NCI-H1417 treated with DMSO at 0.1 percent for 48 hours (cell line): ENCODE data around the gene ZSCAN16.

Source experiments
- DNase-seq: peaks from one replicate; lab custom pipeline; 2025; lab: John Stamatoyannopoulos, UW

The ZSCAN16 gene

GRCh38 chr6:28172006-28172405 lies 47.6 kb downstream of the ZSCAN16 start:
- DNase-seq: no peak

- no peak for DNase-seq
Observed at GRCh38 chr6:28176373-28176772, 52.0 kb downstream of the ZSCAN16 start.
